SK-N-SH treated with all-trans-retinoic acid at 6 μM for 48 hours (cell line): ENCODE results near the gene LRRC4B.

Experiments
- ATAC-seq: fragments of 200-7000 bp; cut with Tn5 transposase; 3 replicates; pipeline ENCODE4 v1.9.1; 2020; ENCODE audit warnings: mild to moderate bottlenecking, moderate library complexity
- ARNTL ChIP-seq: fragments of 450-650 bp; formaldehyde crosslinking; IDR thresholded peaks from 2 replicates; pipeline ENCODE4 v1.5.0; 2020; ENCODE audit warnings: low read depth, mild to moderate bottlenecking, moderate library complexity, borderline replicate concordance
- BACH2 ChIP-seq: fragments of 250-450 bp; sonication (Bioruptor Pico); IDR thresholded peaks from 2 replicates; pipeline ENCODE4 v1.9.0; 2021; ENCODE audit warnings: mild to moderate bottlenecking, borderline replicate concordance
- CREB5 ChIP-seq: fragments of 250-450 bp; sonication (Bioruptor Pico); IDR thresholded peaks from 2 replicates; pipeline ENCODE4 v1.5.1; 2020; ENCODE audit warnings: low read depth, mild to moderate bottlenecking, moderate library complexity
- CSDC2 ChIP-seq: fragments of 250-450 bp; sonication (Bioruptor Pico); IDR thresholded peaks from 2 replicates; pipeline ENCODE4 v1.5.0; 2020; ENCODE audit warnings: mild to moderate bottlenecking, moderate library complexity
- CSRNP3 ChIP-seq: fragments of 250-450 bp; sonication (Bioruptor Pico); IDR thresholded peaks from 2 replicates; pipeline ENCODE4 v1.5.1; 2021; ENCODE audit warnings: mild to moderate bottlenecking, moderate library complexity
- ESRRG ChIP-seq: fragments of 250-450 bp; sonication (Bioruptor Pico); IDR thresholded peaks from 2 replicates; pipeline ENCODE4 v1.6.1; 2021; ENCODE audit warnings: mild to moderate bottlenecking
- ISL1 ChIP-seq: fragments of 250-450 bp; sonication (Bioruptor Pico); IDR thresholded peaks from 2 replicates; pipeline ENCODE4 v2.1.2; 2022; ENCODE audit warnings: mild to moderate bottlenecking, moderate library complexity
- OSR1 ChIP-seq: fragments of 250-450 bp; sonication (Bioruptor Pico); IDR thresholded peaks from 2 replicates; pipeline ENCODE4 v1.8.0; 2022; ENCODE audit warnings: moderate library complexity, mild to moderate bottlenecking, inconsistent platforms
- PATZ1 ChIP-seq: fragments of 250-450 bp; sonication (Bioruptor Pico); IDR thresholded peaks from 2 replicates; pipeline ENCODE4 v1.8.0; 2020; ENCODE audit warnings: mild to moderate bottlenecking, moderate library complexity, borderline replicate concordance
- POU6F1 ChIP-seq: fragments of 250-450 bp; sonication (Bioruptor Pico); IDR thresholded peaks from 2 replicates; pipeline ENCODE4 v1.8.0; 2021; ENCODE audit warnings: low read depth, mild to moderate bottlenecking, moderate library complexity, borderline replicate concordance
- PPARA ChIP-seq: fragments of 250-450 bp; sonication (Bioruptor Pico); IDR thresholded peaks from 2 replicates; pipeline ENCODE4 v1.5.0; 2020; ENCODE audit warnings: mild to moderate bottlenecking, borderline replicate concordance
- RARB ChIP-seq: fragments of 250-450 bp; sonication (Bioruptor Pico); IDR thresholded peaks from 2 replicates; pipeline ENCODE4 v1.8.0; 2021; ENCODE audit warnings: mild to moderate bottlenecking, moderate library complexity
- SNAI2 ChIP-seq: fragments of 250-450 bp; sonication (Bioruptor Pico); IDR thresholded peaks from 2 replicates; pipeline ENCODE4 v1.5.0; 2020; ENCODE audit warnings: mild to moderate bottlenecking, moderate library complexity
- TCF4 ChIP-seq: fragments of 250-450 bp; sonication (Bioruptor Pico); IDR thresholded peaks from 2 replicates; pipeline ENCODE4 v1.8.0; 2021; ENCODE audit warnings: mild to moderate bottlenecking, moderate library complexity, borderline replicate concordance
- TOX ChIP-seq: fragments of 250-450 bp; sonication (Bioruptor Pico); IDR thresholded peaks from 2 replicates; pipeline ENCODE4 v1.8.0; 2021; ENCODE audit warnings: mild to moderate bottlenecking, moderate library complexity, borderline replicate concordance
- TSHZ2 ChIP-seq: fragments of 250-450 bp; sonication (Bioruptor Pico); IDR thresholded peaks from 2 replicates; pipeline ENCODE4 v1.5.0; 2020; ENCODE audit warnings: mild to moderate bottlenecking, moderate library complexity
- ZC3H10 ChIP-seq: fragments of 250-450 bp; sonication (Bioruptor Pico); IDR thresholded peaks from 2 replicates; pipeline ENCODE4 v1.5.1; 2021; ENCODE audit warnings: mild to moderate bottlenecking, moderate library complexity
- ZFP3 ChIP-seq: fragments of 250-450 bp; sonication (Bioruptor Pico); IDR thresholded peaks from 2 replicates; pipeline ENCODE4 v1.5.0; 2020; ENCODE audit warnings: mild to moderate bottlenecking, moderate library complexity
- ZFP30 ChIP-seq: fragments of 450-650 bp; formaldehyde crosslinking; IDR thresholded peaks from 2 replicates; pipeline ENCODE4 v1.5.0; 2022; ENCODE audit warnings: mild to moderate bottlenecking, moderate library complexity
- ZNF565 ChIP-seq: fragments of 450-650 bp; formaldehyde crosslinking; conservative IDR thresholded peaks from 2 replicates; pipeline ENCODE4 v1.5.0; 2020; ENCODE audit warnings: low read depth, mild to moderate bottlenecking, moderate library complexity
- ZNF70 ChIP-seq: fragments of 450-650 bp; formaldehyde crosslinking; IDR thresholded peaks from 2 replicates; pipeline ENCODE4 v1.5.0; 2020; ENCODE audit warnings: mild to moderate bottlenecking, moderate library complexity
- ZNF8 ChIP-seq: fragments of 450-650 bp; formaldehyde crosslinking; IDR thresholded peaks from 2 replicates; pipeline ENCODE4 v1.5.0; 2020; ENCODE audit warnings: mild to moderate bottlenecking, moderate library complexity

The LRRC4B gene

GRCh38 chr19:50559636-50560035, 8.6 kb downstream of the LRRC4B start:
- no peak for ATAC-seq
- TF ChIP-seq ESRRG (no peak), TOX (CRISPR knock-in tag) (no peak), SNAI2 (no peak), OSR1 (CRISPR knock-in tag) (no peak), PATZ1 (CRISPR knock-in tag) (no peak), ZNF8 (CRISPR knock-in tag) (no peak), ZC3H10 (CRISPR knock-in tag) (no peak), BACH2 (CRISPR knock-in tag) (no peak), ARNTL (no peak), CSDC2 (CRISPR knock-in tag) (no peak)

GRCh38 chr19:50558449-50558848, 9.8 kb downstream of the LRRC4B start:
- TF ChIP-seq TCF4 (CRISPR knock-in tag): no peak
- TF ChIP-seq ZNF565 (CRISPR knock-in tag): no peak
- TF ChIP-seq TOX (CRISPR knock-in tag): no peak
- no peak for TF ChIP-seq ZC3H10 (CRISPR knock-in tag)
- TF ChIP-seq ISL1 (CRISPR knock-in tag): no peak
- no peak for TF ChIP-seq CSRNP3 (CRISPR knock-in tag)
- TF ChIP-seq CSDC2 (CRISPR knock-in tag): no peak
- no peak for TF ChIP-seq CREB5 (CRISPR knock-in tag)
- TF ChIP-seq ZFP30 (CRISPR knock-in tag): no peak
- ATAC-seq: no peak

- no peak for TF ChIP-seq ZNF70 (CRISPR knock-in tag)
- TF ChIP-seq ZNF8 (CRISPR knock-in tag): no peak
- TF ChIP-seq ZC3H10 (CRISPR knock-in tag): no peak
- no peak for TF ChIP-seq RARB
- TF ChIP-seq OSR1 (CRISPR knock-in tag): no peak
- no peak for TF ChIP-seq CSRNP3 (CRISPR knock-in tag)
- TF ChIP-seq CSDC2 (CRISPR knock-in tag): no peak
- TF ChIP-seq CREB5 (CRISPR knock-in tag): no peak
- TF ChIP-seq ZFP3: no peak
- TF ChIP-seq SNAI2: no peak
- TF ChIP-seq ESRRG: no peak
- TF ChIP-seq BACH2 (CRISPR knock-in tag): no peak
- no peak for ATAC-seq
Observed at GRCh38 chr19:50558039-50558438, 10.2 kb downstream of the LRRC4B start.

GRCh38 chr19:50557009-50557613, 11.1 kb downstream of the LRRC4B start:
- no peak for ATAC-seq
- no peak for TF ChIP-seq TSHZ2 (CRISPR knock-in tag)
- TF ChIP-seq ZC3H10 (CRISPR knock-in tag): no peak
- TF ChIP-seq POU6F1: no peak
- TF ChIP-seq TCF4 (CRISPR knock-in tag): no peak
- TF ChIP-seq PPARA (CRISPR knock-in tag): no peak
- TF ChIP-seq ZNF565 (CRISPR knock-in tag): no peak
- no peak for TF ChIP-seq CSRNP3 (CRISPR knock-in tag)
- TF ChIP-seq OSR1 (CRISPR knock-in tag): no peak
